Measurements from ENCODE around the gene FREM2. TPM values are rescaled to one million over a fixed set of nuclear protein-coding genes. Genes with fewer than 3 reads are reported as not detected.

FREM2 gene
- total RNA-seq, 1 donor from 2014 or later: not detected

- no peak overlapping the region for H3K4me3 ChIP-seq
Measured at GRCh38 chr13:38697197-38697596, 10.3 kb downstream of the FREM2 start.

GRCh38 chr13:38697628-38698333 is 10.9 kb downstream of the FREM2 start:
- intact Hi-C loops (cut with micrococcal nuclease): no loop called here
- no peaks in the 10 kb centered on the region for H3K9me3 ChIP-seq (replicated peaks)
- H3K27me3 ChIP-seq (ENCODE audit: low read depth): no peaks in the 10 kb centered on the region
- H3K36me3 ChIP-seq: no peaks in the 10 kb centered on the region
- H3K4me1 ChIP-seq: peaks cover 8% of the 10 kb centered on the region
- DNase-seq: no peak
- TF ChIP-seq CTCF (IDR thresholded peaks at IDR 0.05; ENCODE audit: borderline replicate concordance): peak; percentile 12
- no peak overlapping the region for H3K27ac ChIP-seq (replicated peaks)
- H3K4me3 ChIP-seq: no peak overlapping the region

More at GRCh38 chr13:38697197-38697596, 10.3 kb downstream of the FREM2 start:
- Histone ChIP-seq H3K36me3 (no peaks in the 10 kb centered on the region), H3K27me3 (ENCODE audit: low read depth) (no peaks in the 10 kb centered on the region), H3K9me3 (replicated peaks) (no peaks in the 10 kb centered on the region), H3K4me1 (peaks cover 4% of the 10 kb centered on the region), H3K27ac (replicated peaks) (no peak overlapping the region)
- intact Hi-C loops (cut with micrococcal nuclease): no loop called here
- DNase-seq: no peak
- TF ChIP-seq CTCF (IDR thresholded peaks at IDR 0.05; ENCODE audit: borderline replicate concordance): no peak

- Histone ChIP-seq H3K27ac (replicated peaks) (no peak overlapping the region), H3K4me3 (no peak overlapping the region), H3K27me3 (ENCODE audit: low read depth) (no peaks in the 10 kb centered on the region), H3K36me3 (no peaks in the 10 kb centered on the region), H3K9me3 (replicated peaks) (no peaks in the 10 kb centered on the region), H3K4me1 (peaks cover 12% of the 10 kb centered on the region)
- TF ChIP-seq CTCF (IDR thresholded peaks at IDR 0.05; ENCODE audit: borderline replicate concordance): no peak
- no peak for DNase-seq
- intact Hi-C loops (cut with micrococcal nuclease): no loop called here
Measured at GRCh38 chr13:38700051-38700450, 13.2 kb downstream of the FREM2 start.

GRCh38 chr13:38702669-38703068 is 15.8 kb downstream of the FREM2 start:
- H3K27ac ChIP-seq (replicated peaks): no peak overlapping the region

GRCh38 chr13:38703255-38703654 is 16.4 kb downstream of the FREM2 start:
- peaks cover 8% of the 10 kb centered on the region for H3K4me1 ChIP-seq
- no peak overlapping the region for H3K4me3 ChIP-seq
- no peaks in the 10 kb centered on the region for H3K36me3 ChIP-seq
- no peak for TF ChIP-seq CTCF (IDR thresholded peaks at IDR 0.05; ENCODE audit: borderline replicate concordance)
- H3K27me3 ChIP-seq (ENCODE audit: low read depth): no peaks in the 10 kb centered on the region
- no peaks in the 10 kb centered on the region for H3K9me3 ChIP-seq (replicated peaks)
- intact Hi-C loops (cut with micrococcal nuclease): no loop called here
- DNase-seq: no peak
- no peak overlapping the region for H3K27ac ChIP-seq (replicated peaks)

More at GRCh38 chr13:38702669-38703068, 15.8 kb downstream of the FREM2 start:
- Histone ChIP-seq H3K4me1 (peaks cover 9% of the 10 kb centered on the region), H3K4me3 (no peak overlapping the region), H3K9me3 (replicated peaks) (no peaks in the 10 kb centered on the region), H3K27me3 (ENCODE audit: low read depth) (no peaks in the 10 kb centered on the region), H3K36me3 (no peaks in the 10 kb centered on the region)
- intact Hi-C loops (cut with micrococcal nuclease): no loop called here
- TF ChIP-seq CTCF (IDR thresholded peaks at IDR 0.05; ENCODE audit: borderline replicate concordance): no peak
- DNase-seq: no peak

Data from left ventricle myocardium inferior (tissue), 1 donor.